ENCODE results near the gene DOCK11. TPM values are rescaled to one million over a fixed set of nuclear protein-coding genes. Genes with fewer than 3 reads are reported as not detected.
"Not testable (repeated sequence)": the region's sequence is repeated elsewhere in the genome, so short reads cannot be mapped to it uniquely, and the experiment has no call there.

The DOCK11 gene
- polyA plus RNA-seq, 1 experiment = 26.4 TPM

GRCh38 chrX:118726887-118727685, 231.5 kb downstream of the DOCK11 start, which contains the start of gene IL13RA1:
Gene IL13RA1 (plus strand): TSS chrX:118727606. CDS start chrX:118727639, 33 bp downstream.
- DNase-seq (ENCODE audit: low read depth, low spot score) = no peak
- POLR2A ChIA-PET = interaction anchor here (1.6 kb wide), 1 partner anchor 15 kb away, joined by 4 read pairs; no protein-coding TSS in a partner anchor
- Histone ChIP-seq H3K4me3 (ENCODE audit: low read depth, low read length) (peak within 1 kb of the TSS; percentile 64), H3K27ac (ENCODE audit: low read depth, low read length) (no peak within 1 kb of the TSS), H3K27me3 (ENCODE audit: control insufficient read depth, insufficient read depth, low read length) (no peaks in the 10 kb centered on the region), H3K9me3 (ENCODE audit: control insufficient read depth, insufficient read depth, low read length) (no peaks in the 10 kb centered on the region)
- CTCF ChIA-PET = no interaction called here
- TF ChIP-seq, protein P1, sequence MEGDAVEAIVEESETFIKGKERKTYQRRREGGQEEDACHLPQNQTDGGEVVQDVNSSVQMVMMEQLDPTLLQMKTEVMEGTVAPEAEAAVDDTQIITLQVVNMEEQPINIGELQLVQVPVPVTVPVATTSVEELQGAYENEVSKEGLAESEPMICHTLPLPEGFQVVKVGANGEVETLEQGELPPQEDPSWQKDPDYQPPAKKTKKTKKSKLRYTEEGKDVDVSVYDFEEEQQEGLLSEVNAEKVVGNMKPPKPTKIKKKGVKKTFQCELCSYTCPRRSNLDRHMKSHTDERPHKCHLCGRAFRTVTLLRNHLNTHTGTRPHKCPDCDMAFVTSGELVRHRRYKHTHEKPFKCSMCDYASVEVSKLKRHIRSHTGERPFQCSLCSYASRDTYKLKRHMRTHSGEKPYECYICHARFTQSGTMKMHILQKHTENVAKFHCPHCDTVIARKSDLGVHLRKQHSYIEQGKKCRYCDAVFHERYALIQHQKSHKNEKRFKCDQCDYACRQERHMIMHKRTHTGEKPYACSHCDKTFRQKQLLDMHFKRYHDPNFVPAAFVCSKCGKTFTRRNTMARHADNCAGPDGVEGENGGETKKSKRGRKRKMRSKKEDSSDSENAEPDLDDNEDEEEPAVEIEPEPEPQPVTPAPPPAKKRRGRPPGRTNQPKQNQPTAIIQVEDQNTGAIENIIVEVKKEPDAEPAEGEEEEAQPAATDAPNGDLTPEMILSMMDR (IDR thresholded peaks at IDR 0.05; ENCODE audit: low read depth, low read length) = no peak

- no peak for DNase-seq (ENCODE audit: low read depth, low spot score)
- ChIA-PET POLR2A (interaction anchor here (1.6 kb wide), 1 partner anchor 14 kb away, joined by 4 read pairs; no protein-coding TSS in a partner anchor), CTCF (no interaction called here)
- TF ChIP-seq, protein P1 (IDR thresholded peaks at IDR 0.05; ENCODE audit: low read depth, low read length) = no peak
- Histone ChIP-seq H3K27ac (ENCODE audit: low read depth, low read length) (no peak overlapping the region), H3K4me3 (ENCODE audit: low read depth, low read length) (peak overlapping the region; percentile 64), H3K27me3 (ENCODE audit: control insufficient read depth, insufficient read depth, low read length) (no peaks in the 10 kb centered on the region), H3K9me3 (ENCODE audit: control insufficient read depth, insufficient read depth, low read length) (no peaks in the 10 kb centered on the region)
Measured at GRCh38 chrX:118727686-118728339, 232.2 kb downstream of the DOCK11 start.

DNA sequence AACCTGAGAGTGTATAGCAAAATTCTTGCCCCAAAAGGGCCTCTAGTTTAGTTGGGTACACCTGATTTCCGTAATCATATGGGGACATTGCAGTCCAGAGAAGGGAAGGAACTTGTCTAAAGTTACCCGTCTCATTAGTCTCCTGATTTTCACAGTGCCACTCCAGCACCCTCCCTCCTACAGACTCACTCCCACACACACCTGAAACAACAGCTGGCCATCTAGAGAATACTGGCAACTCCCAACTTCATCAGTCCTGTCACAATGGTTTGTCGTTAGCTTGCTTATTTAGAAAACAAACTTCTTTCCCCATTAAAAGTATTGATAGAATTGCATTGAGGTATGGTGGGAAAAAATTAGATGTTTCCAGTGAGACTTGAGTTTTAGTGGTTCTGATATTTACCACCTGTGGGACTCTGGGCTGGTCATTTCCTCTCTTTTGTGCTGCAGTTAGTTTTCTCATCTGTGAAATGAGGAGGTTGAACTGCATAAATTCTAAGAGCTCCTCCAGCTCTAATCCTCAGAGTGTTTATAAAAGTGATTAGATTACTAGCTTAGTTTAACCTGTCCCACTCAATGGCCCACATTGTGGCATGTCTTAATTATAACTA, 233.5 kb downstream of the DOCK11 start:
- Histone ChIP-seq H3K27ac (ENCODE audit: low read depth, low read length) (no peak overlapping the region), H3K27me3 (ENCODE audit: control insufficient read depth, insufficient read depth, low read length) (no peaks in the 10 kb centered on the region), H3K4me3 (ENCODE audit: low read depth, low read length) (peak overlapping the region; percentile 10; the same call in 1 of the 2 replicates), H3K9me3 (ENCODE audit: control insufficient read depth, insufficient read depth, low read length) (no peaks in the 10 kb centered on the region)
- no peak for DNase-seq (ENCODE audit: low read depth, low spot score)
- TF ChIP-seq, protein P1 (IDR thresholded peaks at IDR 0.05; ENCODE audit: low read depth, low read length) = no peak
- ChIA-PET CTCF (interaction anchor here (1.2 to 1.6 kb wide), 2 partner anchors 74 to 85 kb away, joined by 3 to 6 read pairs; no protein-coding TSS in a partner anchor), POLR2A (no interaction called here)

GRCh38 chrX:118730500-118731247, 235.1 kb downstream of the DOCK11 start:
- TF ChIP-seq, protein P1 (IDR thresholded peaks at IDR 0.05; ENCODE audit: low read depth, low read length) = no peak
- ChIA-PET POLR2A (no interaction called here), CTCF (interaction anchor here (1.2 to 1.5 kb wide), 2 partner anchors 73 to 87 kb away, joined by 3 to 4 read pairs; no protein-coding TSS in a partner anchor)
- Histone ChIP-seq H3K4me3 (ENCODE audit: low read depth, low read length) (0 out of 2 replicates have a peak overlapping the region, but pooled peaks have one; percentile 1), H3K27me3 (ENCODE audit: control insufficient read depth, insufficient read depth, low read length) (no peaks in the 10 kb centered on the region), H3K9me3 (ENCODE audit: control insufficient read depth, insufficient read depth, low read length) (no peaks in the 10 kb centered on the region), H3K27ac (ENCODE audit: low read depth, low read length) (peak overlapping the region; percentile 65)
- no peak for DNase-seq (ENCODE audit: low read depth, low spot score)

DNA sequence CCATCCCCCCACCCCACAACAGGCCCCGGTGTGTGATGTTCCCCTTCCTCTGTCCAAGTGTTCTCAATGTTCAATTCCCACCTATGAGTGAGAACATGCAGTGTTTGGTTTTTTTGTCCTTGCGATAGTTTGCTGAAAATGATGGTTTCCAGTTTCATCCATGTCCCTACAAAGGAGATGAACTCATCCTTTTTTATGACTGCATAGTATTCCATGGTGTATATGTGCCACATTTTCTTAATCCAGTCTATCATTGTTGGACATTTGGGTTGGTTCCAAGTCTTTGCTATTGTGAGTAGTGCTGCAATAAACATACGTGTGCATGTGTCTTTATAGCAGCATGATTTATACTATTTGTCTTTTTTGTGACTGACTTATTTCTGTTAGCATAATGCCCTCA, 236.9 kb downstream of the DOCK11 start:
- H3K27me3 ChIP-seq (ENCODE audit: control insufficient read depth, insufficient read depth, low read length); H3K9me3 ChIP-seq (ENCODE audit: control insufficient read depth, insufficient read depth, low read length); H3K4me3 ChIP-seq (ENCODE audit: low read depth, low read length); DNase-seq (ENCODE audit: low read depth, low spot score); H3K27ac ChIP-seq (ENCODE audit: low read depth, low read length); CTCF ChIA-PET; POLR2A ChIA-PET: not testable (repeated sequence)

Measured in AG04450 (cell line).